ENCODE results near the gene PBRM1. TPM values are rescaled to one million over a fixed set of nuclear protein-coding genes. Genes with fewer than 3 reads are reported as not detected.

Gene PBRM1
- total and polyA plus RNA-seq, 4 donors, result 7.1 to 65.7 (median 38.7) TPM

- no peak overlapping the region for H3K27ac ChIP-seq (ENCODE audit: low read depth in 1 of 2, low read length in 2 of 2)
- no peaks in the 10 kb centered on the region for H3K9me3 ChIP-seq (ENCODE audit: control insufficient read depth in 4 of 4, low read length in 3 of 4)
- no peaks in the 10 kb centered on the region for H3K27me3 ChIP-seq (ENCODE audit: control insufficient read depth in 4 of 4, insufficient read depth in 4 of 4, low read length in 3 of 4)
- peaks cover 0 to 11% (median 3%) of the 10 kb centered on the region in 4 donors for H3K4me1 ChIP-seq (ENCODE audit: control insufficient read depth in 4 of 4, insufficient read depth in 4 of 4, low read length in 3 of 4)
- WGBS, result 68% methylated on average over 2 of the region's 2 CpGs
- no peak for TF ChIP-seq HNF4G (IDR thresholded peaks at IDR 0.05)
- TF ChIP-seq HNF4A (conservative IDR thresholded peaks at IDR 0.05), result no peak
- no peak for TF ChIP-seq FOXA1 (IDR thresholded peaks at IDR 0.05)
- TF ChIP-seq CTCF (IDR thresholded peaks at IDR 0.05; ENCODE audit: low read depth, low read length, missing input control), result no peak
- TF ChIP-seq TAF1 (conservative IDR thresholded peaks at IDR 0.05), result no peak
- TF ChIP-seq RAD21 (IDR thresholded peaks at IDR 0.05), result no peak
- TF ChIP-seq JUND (IDR thresholded peaks at IDR 0.05), result no peak
- H3K36me3 ChIP-seq (ENCODE audit: control insufficient read depth in 4 of 4, insufficient read depth in 3 of 4, low read depth in 1 of 4, low read length in 3 of 4), result peaks cover 0 to 29% (median 16%) of the 10 kb centered on the region in 4 donors
- H3K4me3 ChIP-seq (ENCODE audit: low read depth in 1 of 3, low read length in 3 of 3), result no peak overlapping the region
- DNase-seq (ENCODE audit: low spot score), result no peak
- H3K9ac ChIP-seq (ENCODE audit: low read depth in 1 of 2, low read length in 2 of 2), result no peak overlapping the region
Measured at GRCh38 chr3:52608337-52608736, 77.4 kb downstream of the PBRM1 start.

DNA sequence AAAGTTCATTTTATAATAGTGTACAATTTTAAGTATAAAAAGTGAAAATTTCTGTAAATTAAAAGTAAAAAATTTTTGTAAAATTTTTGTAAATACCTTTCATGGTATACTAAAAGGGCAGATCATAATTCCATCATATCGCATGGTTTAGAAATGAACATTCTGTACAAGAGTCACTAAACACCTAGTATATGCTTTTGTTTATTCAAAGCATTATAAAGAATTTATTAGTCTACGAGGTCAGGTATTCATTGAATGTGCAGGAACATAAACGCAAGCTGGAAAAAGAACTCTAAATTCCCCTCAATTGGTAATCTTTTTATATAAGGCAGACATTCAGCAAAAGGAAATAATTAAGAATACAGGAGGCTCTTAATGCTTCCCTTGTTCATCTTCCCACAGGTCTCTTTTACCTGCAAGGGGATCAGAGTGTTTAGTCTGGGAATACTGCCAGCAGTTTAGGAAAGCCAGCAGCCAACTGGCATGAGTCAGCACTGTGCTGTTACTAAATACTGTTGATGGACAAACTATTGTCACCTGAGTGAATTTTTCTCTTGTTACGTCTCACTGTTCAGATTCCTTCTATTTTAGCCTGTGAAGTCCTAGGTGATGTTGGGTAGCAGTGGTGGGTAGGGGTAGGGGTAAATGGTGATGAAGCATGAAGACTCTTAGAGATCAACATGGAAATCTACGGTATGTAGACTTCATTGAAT lies 79.2 kb downstream of the PBRM1 start:
- Histone ChIP-seq H3K9ac (ENCODE audit: low read depth in 1 of 2, low read length in 2 of 2) (no peak overlapping the region), H3K27me3 (ENCODE audit: control insufficient read depth in 4 of 4, insufficient read depth in 4 of 4, low read length in 3 of 4) (no peaks in the 10 kb centered on the region), H3K36me3 (ENCODE audit: control insufficient read depth in 4 of 4, insufficient read depth in 3 of 4, low read depth in 1 of 4, low read length in 3 of 4) (peaks cover 0 to 46% (median 24%) of the 10 kb centered on the region in 4 donors), H3K4me3 (ENCODE audit: low read depth in 1 of 3, low read length in 3 of 3) (no peak overlapping the region), H3K27ac (ENCODE audit: low read depth in 1 of 2, low read length in 2 of 2) (peak overlapping the region; percentile 73 to 77), H3K9me3 (ENCODE audit: control insufficient read depth in 4 of 4, low read length in 3 of 4) (no peaks in the 10 kb centered on the region), H3K4me1 (ENCODE audit: control insufficient read depth in 4 of 4, insufficient read depth in 4 of 4, low read length in 3 of 4) (peaks cover 0 to 11% (median 3%) of the 10 kb centered on the region in 4 donors)
- WGBS, result 59% methylated on average over 5 of the region's 5 CpGs
- TF ChIP-seq ZBTB33 (IDR thresholded peaks at IDR 0.05), result no peak
- no peak for TF ChIP-seq TAF1 (conservative IDR thresholded peaks at IDR 0.05)
- TF ChIP-seq, protein P1, sequence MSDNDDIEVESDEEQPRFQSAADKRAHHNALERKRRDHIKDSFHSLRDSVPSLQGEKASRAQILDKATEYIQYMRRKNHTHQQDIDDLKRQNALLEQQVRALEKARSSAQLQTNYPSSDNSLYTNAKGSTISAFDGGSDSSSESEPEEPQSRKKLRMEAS (IDR thresholded peaks at IDR 0.05), result no peak
- TF ChIP-seq EGR1 (IDR thresholded peaks at IDR 0.05; ENCODE audit: low read depth in 2 of 2), result no peak
- TF ChIP-seq, protein P2, sequence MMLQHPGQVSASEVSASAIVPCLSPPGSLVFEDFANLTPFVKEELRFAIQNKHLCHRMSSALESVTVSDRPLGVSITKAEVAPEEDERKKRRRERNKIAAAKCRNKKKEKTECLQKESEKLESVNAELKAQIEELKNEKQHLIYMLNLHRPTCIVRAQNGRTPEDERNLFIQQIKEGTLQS (IDR thresholded peaks at IDR 0.05), result peak; percentile 67
- TF ChIP-seq HNF4G (IDR thresholded peaks at IDR 0.05), result no peak
- peak; percentile 20 for TF ChIP-seq SP1 (IDR thresholded peaks at IDR 0.05)
- no peak for TF ChIP-seq CTCF (IDR thresholded peaks at IDR 0.05; ENCODE audit: low read depth, low read length, missing input control)
- TF ChIP-seq REST (IDR thresholded peaks at IDR 0.05), result no peak
- TF ChIP-seq HNF4A (conservative IDR thresholded peaks at IDR 0.05), result peak in 1 of 2 donors; percentile 48
- TF ChIP-seq JUND (IDR thresholded peaks at IDR 0.05), result peak; percentile 90 to 92
- TF ChIP-seq FOXA2 (IDR thresholded peaks at IDR 0.05), result peak; percentile 28
- TF ChIP-seq RXRA (IDR thresholded peaks at IDR 0.05), result peak in 1 of 2 donors; percentile 52
- peak; percentile 39 for TF ChIP-seq YY1 (IDR thresholded peaks at IDR 0.05)
- no peak for TF ChIP-seq NR2F2 (IDR thresholded peaks at IDR 0.05)
- TF ChIP-seq GABPA (IDR thresholded peaks at IDR 0.05 in 1 of 2, conservative IDR thresholded peaks at IDR 0.05 in 1 of 2), result no peak
- TF ChIP-seq RAD21 (IDR thresholded peaks at IDR 0.05), result peak; percentile 20 to 24
- TF ChIP-seq FOXA1 (IDR thresholded peaks at IDR 0.05), result no peak
- DNase-seq (ENCODE audit: low spot score), result no peak

Data from liver (tissue), 9 donors.